WTC11 (cell line): ENCODE measurements around the gene SEC31B. TPM values are rescaled to one million over a fixed set of nuclear protein-coding genes. Genes with fewer than 3 reads are reported as not detected.

Experiments
- ATAC-seq: fragments of 200-7000 bp; cut with Tn5 transposase; 2 replicates; pipeline ENCODE4 v1.10.0; 2021; ENCODE audit warnings: mild to moderate bottlenecking, moderate library complexity
- CTCF ChIA-PET: fragments of 300-600 bp; sonication (Branson Sonifier 250); formaldehyde crosslinking; loops from one replicate; lab custom pipeline; 2021; ENCODE audit warnings: antibody characterized with exemption; lab: Charles Lee
- POLR2A ChIA-PET: fragments of 350-600 bp; sonication (Branson Sonifier 250); formaldehyde crosslinking; loops from one replicate; lab custom pipeline; 2021; ENCODE audit warnings: antibody characterized with exemption; lab: Charles Lee
- DNase-seq: peaks from one replicate; pipeline ENCODE4 v3.0.0; 2021; ENCODE audit warnings: low spot score
- H3K27ac Mint-ChIP-seq: 2 replicates; pipeline ENCODE4 v1.8.0; 2021; ENCODE audit warnings: mixed read lengths
- H3K27me3 Mint-ChIP-seq: 2 replicates; pipeline ENCODE4 v1.8.0; 2021; ENCODE audit warnings: low read depth, mild to moderate bottlenecking, moderate library complexity, mixed read lengths
- H3K36me3 Mint-ChIP-seq: 2 replicates; pipeline ENCODE4 v1.8.0; 2021; ENCODE audit warnings: mixed read lengths
- H3K4me1 Mint-ChIP-seq: 2 replicates; pipeline ENCODE4 v1.8.0; 2022; ENCODE audit warnings: mixed read lengths
- H3K4me3 Mint-ChIP-seq: 2 replicates; pipeline ENCODE4 v1.8.0; 2021; ENCODE audit warnings: mild to moderate bottlenecking, moderate library complexity, mixed read lengths
- H3K9me3 Mint-ChIP-seq: 2 replicates; pipeline ENCODE4 v1.8.0; 2021; ENCODE audit warnings: mixed read lengths
- CREB1 ChIP-seq: sonication (generic); formaldehyde crosslinking; IDR thresholded peaks from 2 replicates; pipeline ENCODE4 v1.8.0; 2023; ENCODE audit warnings: mild to moderate bottlenecking, missing genetic modification reagents
- ETV6 ChIP-seq: sonication (generic); formaldehyde crosslinking; IDR thresholded peaks from 2 replicates; pipeline ENCODE4 v1.8.1; 2022; ENCODE audit warnings: mild to moderate bottlenecking, missing genetic modification reagents
- FOXK1 ChIP-seq: sonication (generic); formaldehyde crosslinking; IDR thresholded peaks from 2 replicates; pipeline ENCODE4 v1.8.0; 2022; ENCODE audit warnings: mild to moderate bottlenecking, moderate library complexity, missing genetic modification reagents
- HMGA2 ChIP-seq: fragments of 250-450 bp; sonication (Bioruptor Pico); IDR thresholded peaks from 2 replicates; pipeline ENCODE4 v1.4.0; 2021; ENCODE audit warnings: mild to moderate bottlenecking, moderate library complexity
- MAX ChIP-seq: sonication (generic); formaldehyde crosslinking; IDR thresholded peaks from 2 replicates; pipeline ENCODE4 v1.8.0; 2022; ENCODE audit warnings: mild to moderate bottlenecking, missing genetic modification reagents
- MXD4 ChIP-seq: fragments of 250-450 bp; sonication (Bioruptor Pico); IDR thresholded peaks from 2 replicates; pipeline ENCODE4 v1.8.0; 2021; ENCODE audit warnings: mild to moderate bottlenecking, moderate library complexity, borderline replicate concordance
- NFATC4 ChIP-seq: fragments of 250-450 bp; sonication (Bioruptor Pico); IDR thresholded peaks from 2 replicates; pipeline ENCODE4 v1.9.0; 2021; ENCODE audit warnings: mild to moderate bottlenecking
- PRDM15 ChIP-seq: sonication (generic); formaldehyde crosslinking; IDR thresholded peaks from 2 replicates; pipeline ENCODE4 v1.8.0; 2022; ENCODE audit warnings: missing genetic modification reagents
- SMAD3 ChIP-seq: sonication (generic); formaldehyde crosslinking; IDR thresholded peaks from 2 replicates; pipeline ENCODE4 v1.8.0; 2022; ENCODE audit warnings: missing genetic modification reagents, mild to moderate bottlenecking, borderline replicate concordance
- SP1 ChIP-seq: sonication (generic); formaldehyde crosslinking; conservative IDR thresholded peaks from 2 replicates; pipeline ENCODE4 v1.8.1; 2022; ENCODE audit warnings: missing genetic modification reagents
- STAT6 ChIP-seq: sonication (generic); formaldehyde crosslinking; conservative IDR thresholded peaks from 2 replicates; pipeline ENCODE4 v1.8.1; 2023; ENCODE audit warnings: mild to moderate bottlenecking, low read depth, missing genetic modification reagents, moderate library complexity
- TEAD1 ChIP-seq: sonication (generic); formaldehyde crosslinking; IDR thresholded peaks from 2 replicates; pipeline ENCODE4 v1.8.0; 2022; ENCODE audit warnings: mild to moderate bottlenecking, missing genetic modification reagents
- TP53 ChIP-seq: sonication (generic); formaldehyde crosslinking; IDR thresholded peaks from 2 replicates; pipeline ENCODE4 v1.8.1; 2023; ENCODE audit warnings: mild to moderate bottlenecking, missing genetic modification reagents
- ZNF138 ChIP-seq: sonication (generic); formaldehyde crosslinking; conservative IDR thresholded peaks from 2 replicates; pipeline ENCODE4 v1.8.1; 2022; ENCODE audit warnings: mild to moderate bottlenecking, moderate library complexity, missing genetic modification reagents
- ZNF232 ChIP-seq: sonication (generic); formaldehyde crosslinking; IDR thresholded peaks from 2 replicates; pipeline ENCODE4 v1.8.0; 2022; ENCODE audit warnings: mild to moderate bottlenecking, missing genetic modification reagents
- ZNF396 ChIP-seq: fragments of 250-450 bp; sonication (Bioruptor Pico); IDR thresholded peaks from 2 replicates; pipeline ENCODE4 v1.8.0; 2021; ENCODE audit warnings: mild to moderate bottlenecking, moderate library complexity, borderline replicate concordance
- ZSCAN18 ChIP-seq: fragments of 250-450 bp; sonication (Bioruptor Pico); IDR thresholded peaks from 2 replicates; pipeline ENCODE4 v2.1.2; 2022; ENCODE audit warnings: mild to moderate bottlenecking, moderate library complexity
- total RNA-seq: library from RNA; stranded (reverse); gene quantifications from 3 replicates; pipeline ENCODE4 v1.2.3, GENCODE V29; 2021

Gene SEC31B
- total RNA-seq, 1 experiment from 2014 or later = 6.7 TPM

- ChIA-PET CTCF (interaction anchor here (1.0 to 1.4 kb wide), 3 partner anchors 11 to 21 kb away, joined by 3 to 6 read pairs (median 4); no protein-coding TSS in a partner anchor), POLR2A (no interaction called here)
- TF ChIP-seq ZNF232 (CRISPR knock-in tag) (0 out of 2 replicates have a peak, but pooled peaks have one; percentile 78), MXD4 (CRISPR knock-in tag) (no peak), SMAD3 (CRISPR knock-in tag) (peak; percentile 47; the same call in 1 of the 2 replicates), ETV6 (CRISPR knock-in tag) (0 out of 2 replicates have a peak, but pooled peaks have one; percentile 59), FOXK1 (CRISPR knock-in tag) (no peak), PRDM15 (CRISPR knock-in tag) (no peak), MAX (CRISPR knock-in tag) (peak; percentile 59; the same call in 1 of the 2 replicates), STAT6 (CRISPR knock-in tag) (no peak), TEAD1 (peak; percentile 75), SP1 (CRISPR knock-in tag) (peak; percentile 64; the same call in 1 of the 2 replicates), HMGA2 (CRISPR knock-in tag) (peak; percentile 18; the same call in 1 of the 2 replicates), TP53 (peak; percentile 63; the same call in 1 of the 2 replicates), ZNF396 (CRISPR knock-in tag) (no peak)
- Mint-ChIP-seq H3K4me3 (peak within 1 kb of the TSS; percentile 99), H3K36me3 (peaks cover 22% of the 10 kb centered on the region), H3K27me3 (no peaks in the 10 kb centered on the region), H3K27ac (peak within 1 kb of the TSS; percentile 78), H3K4me1 (peaks cover 13% of the 10 kb centered on the region), H3K9me3 (no peaks in the 10 kb centered on the region)
- DNase-seq (peak; percentile 84), ATAC-seq (peak; percentile 87)
Measured at GRCh38 chr10:100529475-100530298, 10.0 kb upstream of the SEC31B start, which contains the start of gene NDUFB8. Gene NDUFB8, minus strand, starts transcription at chr10:100529871. Its CDS starts 20 bp downstream, at chr10:100529851.

GRCh38 chr10:100528921-100529474 lies 9.3 kb upstream of the SEC31B start:
- POLR2A ChIA-PET = no interaction called here

More at GRCh38 chr10:100528921-100529474, 9.3 kb upstream of the SEC31B start:
- Mint-ChIP-seq H3K4me3 (peak overlapping the region; percentile 99), H3K9me3 (no peaks in the 10 kb centered on the region), H3K27ac (no peak overlapping the region), H3K4me1 (peaks cover 13% of the 10 kb centered on the region), H3K27me3 (no peaks in the 10 kb centered on the region), H3K36me3 (peaks cover 26% of the 10 kb centered on the region)
- CTCF ChIA-PET = interaction anchor here (2.7 kb wide), 1 partner anchor 10 kb away, joined by 16 read pairs; no protein-coding TSS in a partner anchor
- no peak for TF ChIP-seq ZSCAN18 (CRISPR knock-in tag)
- TF ChIP-seq NFATC4 (CRISPR knock-in tag) = no peak
- no peak for TF ChIP-seq ZNF396 (CRISPR knock-in tag)
- TF ChIP-seq CREB1 = no peak
- TF ChIP-seq ZNF138 (CRISPR knock-in tag) = peak; percentile 13; the same call in 1 of the 2 replicates
- ATAC-seq = no peak
- no peak for DNase-seq
